GM11168 (cell line): ENCODE results near the gene NHLRC4.
"Not testable (repeated sequence)": the region's sequence is repeated elsewhere in the genome, so short reads cannot be mapped to it uniquely, and the experiment has no call there.

Experiments used
- in situ Hi-C: fragments of 300-500 bp; cut with MboI; formaldehyde crosslinking; loops from one replicate; pipeline ENCODE4 v1.12.0; 2022; ENCODE audit warnings: low sequenced_read_pairs; ENCODE audit not compliant: unreplicated experiment

The NHLRC4 gene

DNA sequence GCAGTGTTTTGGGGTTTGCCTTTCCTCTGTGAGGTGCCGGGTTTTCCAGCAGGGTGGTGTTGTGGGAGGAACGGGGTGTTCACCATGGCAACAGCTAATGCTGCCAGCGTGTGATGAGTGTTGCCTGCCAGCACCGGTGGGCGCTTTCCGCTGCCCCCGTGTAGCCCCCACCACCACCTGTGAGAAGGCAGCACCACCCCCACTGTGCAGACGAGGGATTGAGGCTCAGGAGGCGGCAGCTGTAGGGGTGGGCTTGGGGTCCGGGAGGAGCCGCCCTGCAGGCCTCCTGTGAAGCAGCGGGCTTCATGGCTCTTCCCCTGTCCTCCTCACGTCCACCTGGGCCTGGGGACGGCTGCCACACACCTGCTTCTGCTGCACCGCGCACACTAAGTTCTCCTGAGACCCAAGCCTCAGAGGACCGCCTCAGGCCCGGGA lies 28.3 kb downstream of the NHLRC4 start:
- in situ Hi-C loops = no loop called here

DNA sequence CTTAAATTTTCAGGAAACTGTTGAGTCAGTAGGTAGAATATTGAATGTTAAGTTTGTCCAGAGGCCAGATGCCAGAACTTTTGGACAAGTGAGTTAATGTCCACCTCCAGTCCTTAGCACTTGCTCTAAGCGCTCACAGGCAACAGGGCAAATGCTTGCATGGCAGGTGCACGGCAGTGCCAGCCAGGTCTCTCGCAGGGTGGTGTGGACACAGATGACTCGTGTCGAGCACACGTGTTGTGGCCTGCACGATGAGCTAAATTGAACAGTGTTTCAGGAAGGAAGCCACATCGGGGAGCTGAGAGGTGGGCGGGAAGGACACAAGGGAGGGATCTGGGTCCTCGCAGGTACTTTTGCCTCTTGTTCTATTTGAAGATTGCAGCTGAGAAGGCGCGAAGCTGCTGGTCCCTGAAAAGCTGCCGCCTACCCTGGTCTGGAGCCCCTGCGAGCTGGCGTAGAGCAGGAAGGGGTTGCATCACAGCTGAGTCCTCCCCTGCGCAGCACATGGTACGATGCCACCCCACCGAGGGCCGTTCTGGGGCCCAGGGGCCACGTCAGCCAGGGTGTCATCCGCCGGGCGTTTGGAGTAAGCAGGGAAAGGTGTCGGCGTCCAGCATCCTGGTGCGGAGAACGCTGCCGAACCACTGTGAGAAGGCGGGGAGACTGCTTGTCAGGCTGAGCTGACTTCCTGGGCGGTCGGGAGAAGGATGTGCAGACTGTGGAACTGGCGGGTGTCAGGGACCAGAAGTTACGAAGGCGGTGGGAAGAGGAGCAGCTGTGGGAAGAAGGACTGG lies 29.3 kb downstream of the NHLRC4 start:
- in situ Hi-C loops = no loop called here

DNA sequence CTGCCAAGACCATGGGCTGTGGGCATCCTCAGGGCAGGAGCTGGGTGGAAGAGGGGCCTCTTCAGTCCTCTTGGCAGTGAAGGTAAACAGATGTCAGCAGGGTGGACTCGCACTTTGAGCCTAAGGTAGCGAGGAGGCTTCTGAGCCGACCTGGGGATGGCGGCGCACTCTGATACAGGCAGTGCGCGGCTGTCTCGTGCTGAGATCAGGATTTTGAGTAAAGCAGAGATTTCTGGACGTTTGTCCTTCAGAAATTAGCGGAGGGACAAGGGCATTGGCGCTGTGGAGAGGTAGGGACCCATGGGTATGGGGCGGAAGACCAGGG lies 29.9 kb downstream of the NHLRC4 start:
- in situ Hi-C loops = no loop called here

DNA sequence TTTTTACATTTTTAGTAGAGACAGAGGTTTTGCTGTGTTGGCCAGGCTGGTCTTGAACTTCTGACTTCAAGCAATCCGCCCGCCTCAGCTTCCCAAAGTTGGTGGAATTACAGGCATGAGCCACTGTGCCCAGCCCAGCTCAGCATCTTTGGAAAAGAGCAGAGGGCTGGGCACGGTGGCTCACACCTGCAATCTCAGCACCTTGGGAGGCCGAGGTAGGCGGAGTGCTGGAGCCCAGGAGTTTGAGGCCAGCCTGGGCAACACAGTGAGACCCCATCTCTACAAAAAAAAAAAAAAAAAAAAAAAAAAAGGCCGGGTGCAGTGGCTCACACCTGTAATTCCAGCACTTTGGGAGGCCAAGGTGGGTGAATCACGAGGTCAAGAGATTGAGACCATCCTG lies 30.9 kb downstream of the NHLRC4 start:
- in situ Hi-C loops = not testable (repeated sequence)

DNA sequence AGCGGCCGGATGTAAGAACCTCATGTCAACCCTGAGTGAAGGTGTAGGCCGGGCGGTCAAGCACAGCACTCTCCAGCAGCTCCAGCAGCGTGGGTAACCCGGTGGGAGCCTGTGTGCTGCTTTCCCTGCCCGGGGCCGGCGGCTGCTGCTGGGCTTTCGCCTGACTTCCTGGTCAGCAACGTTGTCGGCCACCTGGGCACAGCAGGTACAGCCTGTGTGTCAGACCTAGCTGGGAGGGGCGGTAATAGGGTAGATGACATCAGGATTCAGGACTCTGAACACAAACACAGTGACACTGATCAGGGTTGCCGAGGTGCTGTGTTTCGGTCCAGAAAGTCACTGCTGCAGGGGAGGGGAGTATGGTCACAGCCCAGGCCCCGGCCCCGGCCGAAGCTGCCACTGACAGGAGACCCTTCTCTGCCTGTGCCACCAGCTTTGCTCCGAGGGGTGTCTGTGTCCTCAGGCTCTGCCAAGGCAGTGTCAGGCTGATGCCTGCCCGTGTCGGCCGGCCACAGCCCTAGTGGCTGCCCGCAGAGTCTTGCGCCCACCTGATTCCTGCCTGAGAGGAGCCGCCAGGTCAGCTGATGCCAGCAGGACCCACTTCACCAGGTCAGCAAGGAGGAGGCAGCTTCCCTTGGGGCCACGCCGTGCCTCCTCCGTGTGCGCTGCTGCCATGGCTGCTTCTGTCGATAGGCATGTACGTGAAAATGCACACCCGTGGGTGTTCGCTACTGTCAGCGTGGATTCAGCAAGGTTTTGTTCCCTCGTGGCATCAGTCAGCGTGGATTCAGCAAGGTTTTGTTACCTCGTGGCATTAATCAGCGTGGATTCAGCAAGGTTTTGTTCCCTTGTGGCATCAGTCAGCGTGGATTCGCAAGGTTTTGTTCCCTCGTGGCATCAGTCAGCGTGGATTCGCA lies 32.3 kb downstream of the NHLRC4 start:
- in situ Hi-C loops = no loop called here

DNA sequence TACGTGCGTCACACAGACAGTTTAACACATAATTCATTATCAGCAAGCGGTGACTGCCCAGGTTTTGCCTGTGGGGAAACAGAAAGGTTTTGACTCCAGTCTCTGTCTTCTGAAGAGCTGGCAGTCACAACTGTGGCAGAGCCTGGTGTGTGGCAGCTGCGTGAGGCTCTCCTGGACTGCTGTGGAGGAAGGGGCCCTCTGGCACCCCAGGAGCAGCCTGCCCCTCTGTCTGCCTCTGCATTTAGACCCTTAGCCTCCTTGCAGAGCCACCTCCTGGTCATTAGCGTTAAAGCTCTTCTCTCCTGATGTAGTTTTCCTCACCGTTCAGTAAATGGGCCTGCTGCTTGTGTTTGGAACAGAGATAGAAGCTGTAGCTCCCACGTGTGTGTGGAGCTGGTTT lies 34.0 kb downstream of the NHLRC4 start:
- in situ Hi-C loops = no loop called here

DNA sequence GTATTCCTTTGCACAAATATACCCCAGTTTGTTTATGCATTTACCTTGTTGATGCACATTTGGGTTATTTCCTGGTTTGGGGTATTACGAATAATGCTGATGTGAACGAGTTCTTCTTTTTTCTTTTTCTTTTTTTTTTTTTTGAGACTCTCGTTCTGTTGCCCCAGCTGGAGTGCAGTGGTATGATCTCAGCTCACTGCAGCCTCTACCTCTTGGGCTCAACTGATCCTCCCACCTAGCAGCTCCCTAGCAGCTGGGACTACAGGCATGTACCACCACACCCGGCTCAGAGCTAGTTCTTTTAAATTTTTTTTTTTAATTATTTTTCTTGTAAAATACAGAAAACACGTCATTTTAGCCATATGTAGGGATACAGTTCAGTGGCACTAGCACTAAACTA lies 37.1 kb downstream of the NHLRC4 start:
- in situ Hi-C loops = no loop called here

DNA sequence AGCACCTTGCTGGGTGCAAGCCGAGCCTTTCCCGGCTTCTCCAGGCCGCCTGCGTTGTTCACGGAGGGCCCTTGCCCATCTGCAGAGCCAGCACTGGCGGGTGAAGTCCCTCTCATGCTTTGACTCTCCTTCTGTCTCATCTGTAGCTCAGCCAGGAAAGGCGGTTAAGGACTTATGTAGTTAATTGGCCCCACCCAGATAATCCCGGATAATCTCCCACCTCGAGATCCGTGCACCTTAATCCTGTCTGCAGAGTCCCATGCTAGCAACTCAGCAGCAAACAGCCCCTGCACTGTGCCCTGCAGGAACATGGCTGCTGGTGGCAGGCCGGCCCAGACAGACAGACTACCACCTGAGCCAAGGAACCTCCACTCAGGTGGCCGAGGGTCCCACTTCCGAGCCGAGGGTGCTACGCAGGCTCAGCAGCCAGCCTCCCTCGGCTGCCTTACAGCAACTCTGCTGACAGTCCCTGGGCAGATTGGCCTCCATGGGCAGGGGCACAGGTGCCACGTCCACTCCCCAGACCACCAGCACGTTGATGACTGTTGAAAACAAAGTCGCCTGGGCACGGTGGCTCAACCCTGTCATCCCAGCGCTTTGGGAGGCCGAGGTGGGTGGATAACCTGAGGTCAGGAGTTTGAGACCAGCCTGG lies 40.0 kb downstream of the NHLRC4 start:
- in situ Hi-C loops = no loop called here

DNA sequence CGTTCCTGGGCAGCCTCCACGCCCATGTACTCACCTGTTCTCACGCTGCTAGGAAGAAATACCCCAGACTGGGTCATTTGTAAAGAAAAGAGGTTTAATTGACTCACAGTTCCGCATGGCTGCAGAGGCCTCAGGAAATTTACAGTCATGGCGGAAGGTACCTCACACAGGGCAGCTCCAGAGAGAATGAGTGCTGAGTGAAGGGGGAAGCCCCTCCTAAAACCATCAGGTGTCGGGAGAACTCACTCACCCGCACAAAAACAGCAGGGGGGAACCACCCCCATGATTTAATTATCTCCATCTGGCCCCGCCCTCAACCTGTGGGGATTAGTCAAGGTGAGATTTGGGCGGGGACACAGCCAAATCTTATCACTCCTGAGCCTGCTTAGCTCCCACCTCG lies 41.2 kb downstream of the NHLRC4 start:
- in situ Hi-C loops = no loop called here

DNA sequence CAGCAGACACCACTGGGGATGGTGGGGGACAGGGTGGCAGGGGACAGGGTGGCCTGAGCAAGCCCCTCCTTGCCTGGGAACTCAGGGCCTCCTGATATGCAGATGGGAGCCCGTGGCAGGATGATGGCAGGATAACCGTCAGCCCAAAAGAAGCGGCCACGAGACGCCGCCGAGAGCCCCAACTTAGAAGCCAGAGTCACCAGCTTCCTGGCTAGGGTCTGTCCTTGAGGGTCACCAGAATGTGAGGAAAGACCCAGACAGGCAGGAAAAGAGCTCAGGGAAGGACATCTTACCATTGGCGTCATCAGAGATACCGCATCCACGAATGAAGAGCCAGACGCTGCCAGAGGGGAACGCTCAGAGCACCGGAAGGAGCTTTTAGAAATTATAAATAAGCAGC lies 42.5 kb downstream of the NHLRC4 start:
- in situ Hi-C loops = no loop called here

DNA sequence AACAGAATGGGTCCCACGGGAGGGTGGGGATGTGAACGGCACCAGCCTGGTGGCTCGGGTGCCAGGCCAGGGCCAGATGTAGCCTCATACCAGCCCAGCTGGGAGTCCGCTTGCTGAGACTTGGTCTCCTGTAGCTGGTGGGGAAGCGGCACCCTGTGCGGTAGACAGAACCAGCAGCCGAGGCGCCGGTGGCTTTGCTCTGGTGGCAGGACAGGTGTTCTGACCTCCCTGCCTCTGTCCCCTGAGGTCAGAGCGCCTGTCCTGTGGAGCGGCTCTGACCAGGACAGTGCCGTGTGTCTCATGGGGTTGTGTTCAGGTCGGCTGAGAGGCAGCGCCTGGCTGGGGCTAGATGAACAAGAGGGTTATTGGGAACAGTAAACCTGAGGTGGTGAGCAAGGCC lies 43.2 kb downstream of the NHLRC4 start:
- in situ Hi-C loops = no loop called here

DNA sequence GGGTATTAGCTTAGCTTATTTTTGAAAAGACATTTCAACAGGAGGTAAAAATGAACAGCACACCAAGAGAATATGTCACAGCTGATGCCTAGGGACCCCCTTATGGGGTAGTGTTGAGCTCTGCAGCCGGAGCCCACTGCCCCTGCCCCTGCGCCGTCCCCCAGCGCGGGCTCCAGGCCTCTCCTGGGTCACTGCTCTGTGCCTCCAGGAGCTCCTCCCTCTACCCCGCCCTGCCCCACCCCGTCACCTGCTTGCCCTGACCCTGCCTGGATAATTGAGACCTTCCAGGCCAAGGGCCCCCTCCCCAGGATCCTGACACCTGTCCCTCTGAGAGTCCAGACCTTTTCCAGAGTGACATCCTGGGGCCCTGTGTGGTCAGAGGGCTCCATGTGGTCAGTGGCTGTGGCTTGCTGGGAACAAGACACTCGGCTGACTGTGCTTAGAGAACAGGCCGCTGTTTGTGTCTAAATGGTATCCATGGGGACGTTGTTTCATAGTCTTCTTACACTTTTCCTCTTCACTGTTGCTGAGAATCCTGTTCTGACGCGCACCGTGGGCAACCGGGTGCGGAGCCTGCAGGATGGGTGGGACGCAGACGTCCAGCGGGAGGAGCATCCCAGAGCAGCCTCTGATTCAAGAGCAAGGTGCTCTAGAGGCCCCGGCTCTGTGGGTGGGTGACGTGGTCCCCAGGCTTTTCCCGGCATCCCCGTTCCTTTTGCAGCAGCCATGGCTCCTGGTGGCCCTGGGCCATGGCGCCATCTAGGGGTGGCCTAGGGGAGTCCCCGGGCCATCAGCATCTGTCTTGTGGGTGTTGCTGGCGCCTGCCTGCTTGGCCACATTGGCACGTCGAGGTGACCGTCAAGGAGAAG lies 43.9 kb downstream of the NHLRC4 start:
- in situ Hi-C loops = no loop called here

DNA sequence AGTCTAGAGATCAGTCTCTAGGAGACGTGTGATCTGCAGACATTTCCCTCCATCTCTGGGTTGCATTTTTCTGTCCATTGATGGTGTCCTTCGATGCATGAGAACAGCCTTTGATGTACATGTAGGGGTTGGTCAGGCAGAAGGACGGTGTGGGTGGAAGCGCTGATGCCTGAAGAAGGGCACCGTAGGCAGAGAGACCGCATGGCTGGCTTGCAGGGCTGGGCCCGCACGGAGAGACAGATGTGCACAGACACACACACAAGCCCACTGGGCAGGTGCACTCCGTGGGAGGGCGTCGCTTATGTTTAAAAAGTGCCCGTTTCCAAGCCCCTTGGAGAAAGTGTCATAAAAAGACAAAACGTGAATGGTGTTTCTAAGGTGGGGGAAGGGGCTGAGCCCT lies 48.3 kb downstream of the NHLRC4 start:
- in situ Hi-C loops = no loop called here

DNA sequence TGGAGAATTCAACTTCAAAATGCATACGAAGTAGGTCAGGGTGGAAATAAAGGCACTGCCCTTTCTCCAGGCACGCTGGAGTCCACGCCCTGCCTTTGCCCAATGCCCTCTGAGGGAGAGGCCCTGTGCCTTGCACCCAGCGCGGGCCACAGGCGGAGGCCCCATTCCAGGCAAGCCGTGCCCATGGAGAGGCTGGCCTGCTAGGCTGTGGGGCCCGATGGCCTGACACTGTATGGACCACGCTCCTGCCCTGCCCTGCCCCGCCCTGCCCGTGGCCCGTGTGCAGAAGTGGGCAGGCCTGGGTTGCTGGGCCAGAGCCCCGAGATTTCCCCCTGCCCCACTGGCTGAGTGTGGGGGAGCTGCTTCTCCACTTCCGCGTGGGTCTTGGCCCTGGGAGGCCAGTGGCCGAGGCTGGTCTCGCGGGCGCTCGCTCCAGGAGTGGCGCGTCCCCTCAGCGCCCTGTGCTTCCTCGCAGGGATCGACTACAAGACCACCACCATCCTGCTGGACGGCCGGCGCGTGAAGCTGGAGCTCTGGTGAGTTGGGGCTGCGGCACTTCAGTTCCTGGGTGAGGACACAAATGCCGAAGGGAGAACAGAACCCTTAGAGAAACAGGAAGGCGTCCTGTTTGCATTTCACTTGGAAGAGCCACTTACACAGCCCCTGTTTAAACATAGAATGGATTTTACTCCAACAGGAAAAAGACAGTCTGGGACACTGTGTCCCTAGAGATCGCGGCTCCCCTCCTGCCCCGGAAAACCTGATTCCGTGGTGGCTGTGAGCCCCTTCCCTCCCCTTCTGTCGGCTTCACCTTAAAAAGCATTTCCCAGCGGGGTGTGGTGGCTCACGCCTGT lies 50.2 kb downstream of the NHLRC4 start:
- in situ Hi-C loops = no loop called here

DNA sequence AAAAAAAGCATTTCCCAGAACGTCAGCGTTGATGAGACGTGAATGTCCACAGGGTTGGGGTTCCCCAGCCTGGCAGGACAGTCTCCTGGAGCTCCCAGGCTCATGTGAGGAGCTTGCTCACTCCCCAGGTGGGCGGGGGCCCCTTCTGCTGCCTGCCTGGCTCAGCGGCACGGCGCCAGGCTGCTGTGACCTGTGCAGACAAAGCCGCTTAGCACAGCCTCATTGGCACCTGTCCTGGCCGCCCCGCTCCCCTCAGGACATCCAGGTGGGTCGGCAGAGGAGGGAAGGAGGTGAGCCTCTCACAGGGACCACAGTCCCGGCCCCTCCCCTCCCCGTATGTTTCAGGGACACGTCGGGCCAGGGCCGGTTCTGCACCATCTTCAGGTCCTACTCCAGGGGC lies 51.0 kb downstream of the NHLRC4 start:
- in situ Hi-C loops = no loop called here
